Measurements from ENCODE around the gene MSI2. TPM values are rescaled to one million over a fixed set of nuclear protein-coding genes. Genes with fewer than 3 reads are reported as not detected.

MSI2 gene
- total RNA-seq, 2 donors from 2014 or later, result 88.3 to 114 TPM

DNA sequence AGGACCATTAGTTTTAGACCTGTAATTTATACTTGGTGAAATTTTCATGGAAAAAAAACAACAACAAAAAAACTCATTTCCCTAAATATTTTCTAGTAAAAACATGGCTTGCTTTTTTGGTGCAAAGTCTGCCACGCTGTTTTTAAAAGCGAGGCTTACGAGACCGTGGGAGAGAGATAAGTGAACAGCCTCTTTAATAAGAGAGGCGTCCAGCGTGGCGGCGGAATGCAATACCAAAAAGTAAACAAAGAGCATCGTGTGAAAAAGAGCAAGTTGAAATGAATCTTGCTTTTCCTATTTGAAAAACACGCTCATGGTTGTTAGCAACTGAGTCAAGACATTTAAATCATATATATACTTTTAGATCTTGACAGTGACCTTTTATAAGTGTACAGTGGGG is 10.5 kb upstream of the MSI2 start:
- Mint-ChIP-seq H3K36me3 (ENCODE audit: low read depth) (no peaks in the 10 kb centered on the region), H3K4me1 (no peaks in the 10 kb centered on the region), H3K27me3 (ENCODE audit: insufficient read depth) (peaks cover under 1% of the 10 kb centered on the region), H3K27ac (no peak overlapping the region), H3K4me3 (no peak overlapping the region), H3K9me3 (peaks cover 15% of the 10 kb centered on the region)
- DNase-seq, result no peak
- Histone ChIP-seq H3K27ac (ENCODE audit: low read depth, low read length) (no peak overlapping the region), H3K4me3 (ENCODE audit: low read length) (no peak overlapping the region), H3K9me3 (ENCODE audit: control insufficient read depth, low read length) (peaks cover 4% of the 10 kb centered on the region), H3K9ac (ENCODE audit: extremely low read depth, low read length, poor library complexity, severe bottlenecking) (no peak overlapping the region), H3K4me1 (ENCODE audit: control insufficient read depth, insufficient read depth, low read length) (no peaks in the 10 kb centered on the region), H3K27me3 (ENCODE audit: control insufficient read depth, insufficient read depth, low read length, poor library complexity, severe bottlenecking) (no peaks in the 10 kb centered on the region), H3K36me3 (ENCODE audit: control insufficient read depth, insufficient read depth, low read length) (no peaks in the 10 kb centered on the region)
- TF ChIP-seq CTCF (conservative IDR thresholded peaks at IDR 0.05), result no peak
- 93 to 96% methylated on average over 9 to 10 of the region's 10 CpGs for WGBS, 2 experiments (ENCODE audit: insufficient coverage in 1 of 2, insufficient read length in 1 of 2)

- H3K27ac Mint-ChIP-seq, result no peak overlapping the region
- no peaks in the 10 kb centered on the region for H3K4me1 ChIP-seq (ENCODE audit: control insufficient read depth, insufficient read depth, low read length)
- H3K27ac ChIP-seq (ENCODE audit: low read depth, low read length), result no peak overlapping the region
- WGBS, 2 experiments (ENCODE audit: insufficient coverage in 1 of 2, insufficient read length in 1 of 2), result 96 to 100% methylated on average over 1 to 3 of the region's 3 CpGs
- H3K4me1 Mint-ChIP-seq, result no peaks in the 10 kb centered on the region
- TF ChIP-seq CTCF (conservative IDR thresholded peaks at IDR 0.05), result no peak
- peaks cover 20% of the 10 kb centered on the region for H3K9me3 Mint-ChIP-seq
- H3K9me3 ChIP-seq (ENCODE audit: control insufficient read depth, low read length), result peaks cover 9% of the 10 kb centered on the region
- H3K36me3 Mint-ChIP-seq (ENCODE audit: low read depth), result no peaks in the 10 kb centered on the region
- no peak overlapping the region for H3K4me3 Mint-ChIP-seq
- H3K27me3 Mint-ChIP-seq (ENCODE audit: insufficient read depth), result no peaks in the 10 kb centered on the region
- H3K27me3 ChIP-seq (ENCODE audit: control insufficient read depth, insufficient read depth, low read length, poor library complexity, severe bottlenecking), result no peaks in the 10 kb centered on the region
- no peak for DNase-seq
- no peak overlapping the region for H3K9ac ChIP-seq (ENCODE audit: extremely low read depth, low read length, poor library complexity, severe bottlenecking)
- H3K36me3 ChIP-seq (ENCODE audit: control insufficient read depth, insufficient read depth, low read length), result no peaks in the 10 kb centered on the region
- H3K4me3 ChIP-seq (ENCODE audit: low read length), result no peak overlapping the region
Observed at GRCh38 chr17:57246257-57246656, 10.1 kb upstream of the MSI2 start.

DNA sequence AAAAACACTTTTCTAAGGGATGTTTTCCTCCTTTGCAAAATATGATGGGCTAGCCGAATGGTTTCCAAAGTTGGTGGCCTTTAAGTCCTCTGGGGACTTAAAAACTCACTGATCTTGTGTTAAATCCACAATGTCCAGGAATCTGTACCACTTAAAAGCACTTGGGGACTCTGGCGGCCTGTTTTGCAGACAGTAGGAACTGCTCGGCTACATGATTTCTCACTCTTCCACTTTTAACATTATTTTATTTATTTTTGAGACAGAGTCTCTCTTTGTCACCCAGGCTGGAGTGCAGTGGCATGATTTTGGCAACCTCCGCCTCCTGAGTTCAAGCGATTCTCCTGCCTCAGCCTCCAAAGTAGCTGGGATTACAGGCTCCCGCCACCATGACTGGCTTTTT is 9.1 kb upstream of the MSI2 start:
- no peak for TF ChIP-seq CTCF (conservative IDR thresholded peaks at IDR 0.05)
- H3K27me3 ChIP-seq (ENCODE audit: control insufficient read depth, insufficient read depth, low read length, poor library complexity, severe bottlenecking), result no peaks in the 10 kb centered on the region
- peaks cover 14% of the 10 kb centered on the region for H3K9me3 ChIP-seq (ENCODE audit: control insufficient read depth, low read length)
- H3K9me3 Mint-ChIP-seq, result peaks cover 24% of the 10 kb centered on the region
- DNase-seq, result no peak
- no peak overlapping the region for H3K27ac ChIP-seq (ENCODE audit: low read depth, low read length)
- no peak overlapping the region for H3K9ac ChIP-seq (ENCODE audit: extremely low read depth, low read length, poor library complexity, severe bottlenecking)
- H3K27ac Mint-ChIP-seq, result no peak overlapping the region
- H3K27me3 Mint-ChIP-seq (ENCODE audit: insufficient read depth), result no peaks in the 10 kb centered on the region
- no peak overlapping the region for H3K4me3 Mint-ChIP-seq
- H3K4me1 ChIP-seq (ENCODE audit: control insufficient read depth, insufficient read depth, low read length), result no peaks in the 10 kb centered on the region
- H3K4me1 Mint-ChIP-seq, result no peaks in the 10 kb centered on the region
- H3K36me3 ChIP-seq (ENCODE audit: control insufficient read depth, insufficient read depth, low read length), result no peaks in the 10 kb centered on the region
- H3K4me3 ChIP-seq (ENCODE audit: low read length), result no peak overlapping the region
- 93 to 100% methylated on average over 2 to 6 of the region's 6 CpGs for WGBS, 2 experiments (ENCODE audit: insufficient coverage in 1 of 2, insufficient read length in 1 of 2)
- H3K36me3 Mint-ChIP-seq (ENCODE audit: low read depth), result no peaks in the 10 kb centered on the region

All from endodermal cell (in vitro differentiated cells).